ENCODE data around the gene ADARB2.

The ADARB2 gene

GRCh38 chr10:1572519-1573333 lies 164.6 kb downstream of the ADARB2 start:
- no peak for DNase-seq (ENCODE audit: low read depth, low spot score)

GRCh38 chr10:1571587-1572237 lies 165.6 kb downstream of the ADARB2 start:
- DNase-seq (ENCODE audit: low read depth, low spot score), result no peak

GRCh38 chr10:1570416-1571051 lies 166.8 kb downstream of the ADARB2 start:
- DNase-seq (ENCODE audit: low read depth, low spot score), result no peak

- no peak for DNase-seq (ENCODE audit: low read depth, low spot score)
Observed at GRCh38 chr10:1569208-1569607, 168.1 kb downstream of the ADARB2 start.

- no peak for DNase-seq (ENCODE audit: low read depth, low spot score)
Observed at GRCh38 chr10:1567742-1568495, 169.4 kb downstream of the ADARB2 start.

- no peak for DNase-seq (ENCODE audit: low read depth, low spot score)
Observed at GRCh38 chr10:1567152-1567551, 170.2 kb downstream of the ADARB2 start.

- DNase-seq (ENCODE audit: low read depth, low spot score), result no peak
Observed at GRCh38 chr10:1564791-1565190, 172.5 kb downstream of the ADARB2 start.

GRCh38 chr10:1563028-1563427 lies 174.3 kb downstream of the ADARB2 start:
- DNase-seq (ENCODE audit: low read depth, low spot score), result no peak

- no peak for DNase-seq (ENCODE audit: low read depth, low spot score)
Observed at GRCh38 chr10:1561731-1562337, 175.5 kb downstream of the ADARB2 start.

GRCh38 chr10:1560535-1561192 lies 176.7 kb downstream of the ADARB2 start:
- no peak for DNase-seq (ENCODE audit: low read depth, low spot score)

- DNase-seq (ENCODE audit: low read depth, low spot score), result no peak
Observed at GRCh38 chr10:1559761-1560160, 177.6 kb downstream of the ADARB2 start.

GRCh38 chr10:1559311-1559710 lies 178.0 kb downstream of the ADARB2 start:
- DNase-seq (ENCODE audit: low read depth, low spot score), result no peak

GRCh38 chr10:1558906-1559305 lies 178.4 kb downstream of the ADARB2 start:
- no peak for DNase-seq (ENCODE audit: low read depth, low spot score)

GRCh38 chr10:1557081-1557480 lies 180.2 kb downstream of the ADARB2 start:
- DNase-seq (ENCODE audit: low read depth, low spot score), result no peak

- DNase-seq (ENCODE audit: low read depth, low spot score), result no peak
Observed at GRCh38 chr10:1556496-1556895, 180.8 kb downstream of the ADARB2 start.

- no peak for DNase-seq (ENCODE audit: low read depth, low spot score)
Observed at GRCh38 chr10:1553951-1554350, 183.4 kb downstream of the ADARB2 start.

GRCh38 chr10:1552881-1553670 lies 184.2 kb downstream of the ADARB2 start:
- DNase-seq (ENCODE audit: low read depth, low spot score), result no peak

- no peak for DNase-seq (ENCODE audit: low read depth, low spot score)
Observed at GRCh38 chr10:1552406-1552805, 184.9 kb downstream of the ADARB2 start.

- no peak for DNase-seq (ENCODE audit: low read depth, low spot score)
Observed at GRCh38 chr10:1551636-1552338, 185.5 kb downstream of the ADARB2 start.

GRCh38 chr10:1550616-1551015 lies 186.7 kb downstream of the ADARB2 start:
- DNase-seq (ENCODE audit: low read depth, low spot score), result no peak

All from smooth muscle cell of the brain vasculature (primary cell).